ENCODE measurements around the gene CHIC2. TPM values are rescaled to one million over a fixed set of nuclear protein-coding genes. Genes with fewer than 3 reads are reported as not detected.
A peak's percentile ranks its signal among the peaks of the same experiment; 100 is the strongest.
"Not testable (repeated sequence)": the region's sequence is repeated elsewhere in the genome, so short reads cannot be mapped to it uniquely, and the experiment has no call there.

Gene CHIC2
- polyA plus RNA-seq (2013, experiment 1 of 2; ENCODE audit: insufficient read length) = 29.5 TPM
- 27.4 TPM for polyA plus RNA-seq (2013, experiment 2 of 2; ENCODE audit: insufficient read length)

DNA sequence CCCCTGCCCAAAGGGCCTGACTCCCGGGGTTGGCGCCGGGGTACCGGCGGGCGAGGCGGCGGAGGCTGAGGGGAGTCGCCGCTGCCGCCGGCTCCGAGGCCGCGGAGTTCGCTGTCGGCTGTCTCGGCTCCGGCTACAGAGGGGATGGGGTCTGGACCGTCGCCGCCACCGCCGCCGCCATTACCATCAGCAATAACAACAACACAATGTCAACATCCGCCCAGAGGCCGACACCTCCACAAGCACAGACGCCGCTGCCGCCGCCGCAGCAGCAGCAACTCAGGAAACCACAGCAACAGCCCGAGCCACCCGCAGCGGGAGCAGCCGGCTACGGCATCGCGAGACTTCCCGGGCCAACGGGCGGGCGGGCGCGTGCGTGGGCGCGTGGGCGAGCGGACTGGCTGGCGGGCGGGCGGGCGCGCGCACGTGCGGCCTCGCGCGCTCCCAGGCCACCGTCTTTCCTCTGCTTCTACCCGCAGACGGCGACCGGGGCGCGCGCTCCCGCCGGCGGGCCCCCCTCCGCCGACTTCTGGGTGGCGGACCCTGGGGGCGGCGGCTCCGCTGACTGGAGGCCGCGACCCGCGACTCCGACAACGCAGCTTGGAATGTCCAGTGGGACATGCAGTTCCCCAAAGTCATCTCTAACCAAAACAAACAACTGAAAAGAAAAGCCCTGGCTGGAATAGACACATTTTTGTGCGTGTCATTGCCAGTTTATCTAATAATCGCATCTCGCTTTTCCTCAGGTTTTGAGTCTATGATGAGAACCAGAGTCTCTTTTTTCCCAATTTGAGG, at the start of gene CHIC2:
Gene CHIC2 (minus strand): TSS at position 289 of the 795 bp plus-strand sequence. CDS start 305 bp downstream, outside the sequence.
- peak; percentile 96 for DNase-seq

DNA sequence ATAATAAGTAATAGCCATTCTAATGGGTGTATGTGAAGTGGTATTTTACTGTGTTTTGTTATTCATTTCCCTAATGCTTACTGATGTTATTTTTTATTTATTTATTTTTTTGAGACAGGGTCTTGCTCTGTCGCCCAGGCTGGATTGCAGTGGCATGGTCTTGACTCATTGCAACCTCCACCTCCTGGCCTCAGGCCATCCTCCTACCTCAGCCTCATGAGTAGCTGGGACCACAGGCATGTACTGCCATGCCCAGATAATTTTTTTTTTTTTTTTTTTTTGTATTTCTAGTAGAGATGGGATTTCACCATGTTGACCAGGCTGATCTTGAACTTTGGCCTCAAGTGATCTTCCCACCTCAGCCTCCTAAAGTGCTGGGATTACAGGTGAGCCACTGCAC, 48.8 kb upstream of the CHIC2 start:
- DNase-seq = not testable (repeated sequence)

DNA sequence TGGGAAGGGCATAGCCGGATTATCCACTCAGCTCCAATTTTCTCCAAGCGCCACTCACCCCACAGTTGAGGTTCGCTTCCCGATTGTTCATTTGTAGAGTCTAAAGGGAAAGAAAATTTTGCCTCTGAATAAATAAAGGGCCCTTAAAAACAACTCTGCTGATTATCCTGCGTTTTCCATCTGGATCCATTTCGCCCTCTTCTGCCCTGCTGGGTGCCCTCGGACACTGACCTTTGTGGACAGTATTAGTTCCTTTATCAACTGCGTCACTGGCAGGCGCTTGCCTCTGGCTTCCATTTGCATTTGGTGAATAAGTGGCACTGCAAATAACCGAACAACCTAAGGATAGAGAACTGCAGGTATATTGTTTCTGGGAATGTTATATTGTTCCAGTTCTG, 45.6 kb upstream of the CHIC2 start:
- no peak for DNase-seq

DNA sequence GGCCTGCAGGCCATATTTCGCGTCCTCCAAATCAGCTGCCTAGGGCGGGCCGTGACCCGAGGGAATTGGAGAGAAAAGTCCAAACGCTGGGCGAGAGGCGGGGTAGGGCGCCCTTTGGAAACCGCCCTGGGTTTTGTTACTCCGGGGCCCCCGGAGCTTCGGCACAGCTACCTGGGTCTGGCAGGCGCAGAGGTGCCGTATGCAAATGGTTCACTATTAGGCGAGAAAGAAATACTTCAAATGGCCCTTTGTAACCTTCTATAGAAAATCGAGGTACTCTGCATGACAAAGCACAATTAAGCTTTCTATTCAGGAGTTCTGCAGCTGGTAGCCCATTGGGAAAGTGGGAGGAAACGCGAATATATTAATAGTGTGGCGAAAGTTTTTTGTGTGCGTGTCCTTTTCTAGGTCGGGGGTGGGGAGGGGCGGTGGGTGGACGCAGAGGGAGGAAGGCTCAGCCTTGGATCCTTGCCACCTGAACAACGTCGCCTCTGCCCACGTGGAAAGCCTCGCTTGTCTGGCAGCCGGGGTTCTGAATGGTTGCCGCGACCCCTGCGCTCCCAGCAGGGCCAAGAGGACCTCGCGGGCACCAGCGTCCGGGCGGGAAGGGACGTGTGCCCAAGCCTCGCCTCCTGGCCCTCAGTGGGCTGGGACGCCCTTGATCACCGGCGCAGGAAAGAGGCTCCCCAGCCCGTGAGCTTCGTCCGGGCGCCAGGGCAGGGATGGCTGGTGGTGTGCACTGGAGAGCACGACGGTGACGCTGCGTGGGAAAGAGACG, 45.0 kb upstream of the CHIC2 start:
- DNase-seq = no peak

DNA sequence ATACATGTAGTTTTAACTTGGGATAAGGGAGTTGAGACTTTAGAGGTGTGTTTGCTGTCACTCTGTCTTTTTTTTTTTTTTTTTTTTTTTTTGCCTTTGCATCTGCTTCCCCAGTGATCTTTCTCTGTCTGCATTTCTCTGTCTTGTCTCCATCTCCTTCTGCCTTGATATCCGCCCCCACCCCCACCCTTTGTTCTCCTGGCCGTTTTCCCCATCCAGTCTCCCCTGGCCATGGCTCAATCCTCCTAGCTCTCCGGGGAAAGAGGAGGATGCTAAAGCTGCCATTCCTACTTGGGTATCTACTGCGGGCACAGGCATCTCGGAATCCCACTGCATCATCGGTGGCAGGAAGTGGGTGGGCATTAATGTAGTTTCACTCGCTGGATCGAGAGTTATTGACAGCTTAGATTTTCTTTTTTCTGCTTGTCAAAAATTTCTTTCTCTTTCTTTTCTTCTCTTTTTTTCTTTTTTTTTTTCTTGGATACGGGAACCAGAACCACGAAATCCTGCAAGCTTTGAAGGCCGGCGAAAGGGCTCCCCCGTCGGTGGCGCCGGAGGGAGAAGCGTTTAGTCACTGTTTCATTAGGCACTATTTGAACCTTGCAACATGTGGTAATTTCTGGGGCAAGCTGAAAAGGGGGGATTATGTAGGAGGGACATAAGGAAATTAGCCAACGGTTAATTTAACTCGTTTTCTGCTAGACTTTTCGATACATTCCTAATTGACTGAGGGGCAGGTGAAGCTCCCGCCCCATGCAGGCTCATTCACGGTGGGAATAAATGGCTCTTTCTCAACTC, 43.7 kb upstream of the CHIC2 start:
- DNase-seq = no peak

DNA sequence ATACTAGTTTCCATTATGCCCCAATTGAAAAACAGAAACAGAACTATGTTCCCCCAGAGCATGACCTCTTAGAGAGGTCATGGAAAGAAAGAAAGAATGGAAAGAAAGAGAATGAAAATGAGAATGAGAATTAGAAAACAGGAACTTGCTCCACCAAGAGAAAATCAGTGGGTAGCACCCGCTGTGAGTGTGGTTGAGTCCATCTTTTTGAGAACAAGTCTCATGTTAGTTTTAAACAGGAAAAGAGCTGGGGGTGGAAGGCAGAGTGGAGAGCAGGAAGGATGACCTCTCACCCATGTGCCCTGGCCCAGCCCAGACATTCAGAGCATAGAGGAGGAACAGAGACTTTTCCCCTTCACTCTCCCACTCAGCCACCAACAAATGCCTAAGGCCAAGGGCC, 40.5 kb upstream of the CHIC2 start:
- no peak for DNase-seq

DNA sequence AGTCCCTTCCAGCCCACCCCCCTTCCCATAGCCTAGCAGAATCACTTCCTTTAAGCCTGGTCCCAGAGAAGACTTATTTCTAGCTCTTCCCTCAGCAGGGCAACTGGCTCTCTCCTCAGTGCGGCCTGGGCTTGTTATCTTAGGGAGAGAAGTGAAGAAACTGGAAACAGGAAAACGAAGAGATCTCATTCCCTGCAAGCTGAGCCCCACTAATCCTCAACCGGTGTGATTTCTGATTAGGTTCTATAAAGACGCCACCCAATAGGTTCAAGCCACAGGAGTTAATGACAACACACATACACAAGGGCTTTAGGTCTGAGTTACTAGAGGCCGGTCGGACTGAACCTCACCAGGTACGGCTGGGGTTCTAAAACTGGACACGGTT, 38.8 kb upstream of the CHIC2 start:
- no peak for DNase-seq

DNA sequence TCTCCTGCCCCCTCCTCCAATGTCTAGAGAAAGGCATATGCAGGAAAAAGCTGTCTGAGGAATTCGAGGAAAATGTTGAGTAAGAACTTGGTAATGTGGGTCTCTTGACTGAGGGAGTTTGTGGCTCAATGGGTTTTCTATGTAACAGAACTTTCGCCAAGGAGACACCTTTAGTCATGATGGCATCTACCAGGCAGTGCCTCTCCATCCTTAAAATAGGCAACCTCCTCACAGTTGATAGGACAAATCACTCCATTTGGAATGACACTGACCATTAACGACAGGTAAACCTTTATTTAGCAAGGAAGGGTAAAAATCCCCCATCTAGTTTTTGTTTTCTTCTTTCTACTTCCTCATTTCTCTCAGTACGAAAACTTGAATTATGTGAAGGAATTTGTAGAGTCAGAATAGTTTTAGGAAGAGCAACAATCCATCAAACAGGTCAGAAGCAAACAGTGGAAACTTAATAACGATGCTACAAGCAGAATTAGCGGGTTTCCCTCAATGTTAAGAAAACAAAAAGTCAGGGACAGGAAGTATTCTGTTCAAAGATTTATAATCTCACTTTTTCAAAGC, 38.2 kb upstream of the CHIC2 start:
- no peak for DNase-seq

DNA sequence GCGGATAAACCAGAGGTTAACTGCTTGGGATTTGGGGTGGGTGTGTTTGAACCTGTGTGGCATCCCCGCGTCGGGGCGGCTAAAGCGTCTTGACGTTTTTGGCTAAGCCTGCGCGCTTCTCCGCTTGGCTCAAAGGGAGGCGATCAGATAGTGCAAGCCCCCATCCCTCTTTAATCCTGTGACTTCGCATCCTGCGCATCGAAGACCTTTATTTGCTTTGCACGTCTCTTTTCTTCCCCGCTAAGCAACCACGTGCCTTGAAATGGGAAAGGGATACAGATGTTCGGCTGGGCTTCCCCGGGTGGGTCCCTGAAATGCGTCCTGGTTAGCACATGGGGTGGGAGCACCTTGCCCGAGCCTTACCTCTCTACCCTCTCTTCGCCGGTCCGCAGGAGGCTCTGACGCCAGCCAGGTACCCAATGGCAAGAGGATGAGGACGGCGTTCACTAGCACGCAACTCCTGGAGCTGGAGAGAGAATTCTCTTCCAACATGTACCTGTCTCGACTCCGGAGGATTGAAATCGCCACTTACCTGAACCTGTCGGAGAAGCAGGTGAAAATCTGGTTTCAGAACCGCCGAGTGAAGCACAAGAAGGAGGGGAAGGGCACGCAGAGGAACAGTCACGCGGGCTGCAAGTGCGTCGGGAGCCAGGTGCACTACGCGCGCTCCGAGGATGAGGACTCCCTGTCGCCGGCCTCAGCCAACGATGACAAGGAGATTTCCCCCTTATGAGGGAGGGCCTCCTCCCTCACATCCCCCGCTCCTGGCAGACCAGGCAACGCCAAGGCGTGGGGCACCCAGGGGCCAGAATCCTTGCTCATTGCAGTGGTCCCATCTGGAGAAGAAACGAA, 37.0 kb upstream of the CHIC2 start:
- no peak for DNase-seq

DNA sequence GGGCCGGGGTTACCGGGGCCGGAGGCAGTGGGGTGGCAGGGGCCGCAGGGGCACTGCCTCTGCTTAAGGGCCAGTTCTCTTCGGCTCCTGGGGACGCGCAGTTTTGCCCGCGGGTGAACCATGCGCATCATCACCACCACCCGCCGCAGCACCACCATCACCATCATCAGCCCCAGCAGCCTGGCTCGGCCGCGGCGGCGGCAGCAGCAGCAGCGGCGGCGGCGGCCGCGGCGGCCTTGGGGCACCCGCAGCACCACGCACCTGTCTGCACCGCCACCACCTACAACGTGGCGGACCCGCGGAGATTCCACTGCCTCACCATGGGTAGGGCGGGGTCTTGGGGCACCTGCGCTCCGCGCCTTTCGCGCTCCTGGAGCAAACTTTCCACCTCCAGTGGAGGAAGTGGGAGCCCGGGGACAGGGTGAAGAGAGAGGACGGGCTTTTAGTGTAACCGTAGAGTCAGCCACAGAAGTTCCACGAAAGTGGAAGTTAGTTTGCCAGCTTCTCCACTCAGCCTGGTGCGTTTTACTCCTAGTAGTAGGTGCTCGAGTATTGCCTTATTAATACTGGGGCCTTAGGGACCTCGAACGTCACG, 36.3 kb upstream of the CHIC2 start:
- DNase-seq = no peak

DNA sequence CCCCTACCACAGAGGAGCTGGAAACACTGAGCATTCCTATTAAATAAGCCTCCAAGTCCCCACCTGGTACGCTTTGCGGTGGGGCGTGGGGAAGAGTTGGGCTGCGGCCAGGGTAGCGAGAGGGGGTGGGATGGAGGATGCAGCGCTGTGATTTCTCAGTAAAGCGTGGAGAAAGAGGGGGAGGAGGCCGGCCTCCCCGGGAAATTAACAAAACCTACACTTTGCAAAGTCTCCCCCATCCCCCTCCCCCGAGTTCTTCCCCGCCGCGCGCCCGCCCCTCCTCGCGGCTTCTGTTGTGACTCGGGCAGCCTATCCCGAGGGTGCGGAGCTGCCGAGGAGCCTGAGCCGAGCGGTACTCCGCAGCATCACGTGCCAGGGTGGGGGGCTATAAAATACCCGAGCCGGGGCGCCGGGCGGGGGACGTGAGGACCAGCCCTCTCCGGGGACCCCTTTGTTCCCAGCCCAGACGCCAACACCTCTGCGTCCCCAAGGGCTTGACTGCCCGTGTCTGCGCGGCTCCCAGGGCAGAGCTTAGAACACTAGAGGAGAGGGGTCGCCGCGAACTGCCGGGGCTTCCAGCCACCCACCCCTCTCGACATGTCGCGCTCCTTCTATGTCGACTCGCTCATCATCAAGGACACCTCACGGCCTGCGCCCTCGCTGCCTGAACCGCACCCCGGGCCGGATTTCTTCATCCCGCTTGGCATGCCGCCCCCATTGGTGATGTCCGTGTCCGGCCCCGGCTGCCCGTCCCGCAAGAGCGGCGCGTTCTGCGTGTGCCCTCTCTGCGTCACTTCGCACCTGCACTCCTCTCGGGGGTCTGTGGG, 35.6 kb upstream of the CHIC2 start, which contains the start of gene GSX2:
Gene GSX2 (plus strand): TSS at position 416 of the 827 bp plus-strand sequence. CDS start 182 bp downstream, at position 598.
- DNase-seq = peak; percentile 47

DNA sequence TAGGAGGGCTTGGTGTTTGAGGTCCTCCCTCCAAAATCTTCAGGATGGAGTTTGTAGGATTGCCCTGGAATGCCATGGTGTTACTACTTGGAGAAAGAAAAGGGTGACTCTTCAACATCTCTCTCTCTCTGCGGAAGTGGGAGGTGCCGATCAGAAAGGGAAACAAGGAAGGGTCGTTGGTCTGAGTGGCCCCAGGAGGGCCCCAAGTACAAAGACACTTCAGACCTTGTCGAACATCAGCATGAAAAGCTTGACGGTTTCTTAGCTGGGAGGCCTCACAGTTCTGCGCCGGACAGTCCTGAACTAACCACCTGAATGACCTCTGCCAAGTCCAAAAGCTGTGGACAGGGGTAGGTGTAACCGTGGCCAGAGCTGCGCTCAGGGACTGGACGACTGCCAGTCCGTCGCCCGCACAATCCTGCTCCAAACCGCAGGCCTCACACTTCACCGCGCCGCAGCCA, 34.9 kb upstream of the CHIC2 start:
- no peak for DNase-seq

DNA sequence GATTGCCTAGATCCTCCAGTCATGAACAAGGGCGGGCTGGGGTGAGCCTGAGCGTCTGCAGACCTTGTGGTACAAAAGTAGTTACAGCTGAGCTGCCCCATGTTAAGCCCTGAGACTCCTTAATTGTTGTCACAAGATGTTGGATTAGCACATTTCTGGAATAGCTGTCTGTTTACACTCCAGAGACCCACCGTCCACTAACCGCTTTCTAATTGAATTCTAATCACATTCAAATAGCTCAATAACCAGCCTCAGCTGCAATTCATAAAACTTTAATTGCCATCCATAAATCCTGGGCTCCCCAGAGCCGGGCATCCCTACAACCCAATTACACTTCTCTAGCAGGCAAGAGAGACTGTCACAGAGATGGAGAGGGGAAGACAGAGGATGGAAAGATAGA, 34.0 kb upstream of the CHIC2 start:
- peak; percentile 34 for DNase-seq

DNA sequence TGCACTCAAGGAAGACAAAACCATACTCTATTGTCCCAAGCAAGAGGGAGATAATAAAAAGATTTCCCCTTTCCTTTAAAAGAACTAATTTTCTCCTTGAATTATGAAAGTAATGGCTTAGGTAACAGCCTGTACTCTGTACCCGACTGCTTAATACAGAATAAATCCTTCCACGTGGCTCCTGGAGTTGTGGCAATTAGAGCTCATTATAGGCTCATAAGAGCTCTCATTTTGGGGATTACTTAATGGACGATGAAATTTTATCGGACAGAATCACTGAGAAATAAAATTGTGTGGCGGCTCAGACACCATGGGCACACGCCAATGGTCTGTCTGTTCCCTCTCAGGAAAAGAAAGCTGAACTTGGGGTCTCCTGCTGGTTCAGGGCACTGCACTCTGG, 32.7 kb upstream of the CHIC2 start:
- DNase-seq = no peak

DNA sequence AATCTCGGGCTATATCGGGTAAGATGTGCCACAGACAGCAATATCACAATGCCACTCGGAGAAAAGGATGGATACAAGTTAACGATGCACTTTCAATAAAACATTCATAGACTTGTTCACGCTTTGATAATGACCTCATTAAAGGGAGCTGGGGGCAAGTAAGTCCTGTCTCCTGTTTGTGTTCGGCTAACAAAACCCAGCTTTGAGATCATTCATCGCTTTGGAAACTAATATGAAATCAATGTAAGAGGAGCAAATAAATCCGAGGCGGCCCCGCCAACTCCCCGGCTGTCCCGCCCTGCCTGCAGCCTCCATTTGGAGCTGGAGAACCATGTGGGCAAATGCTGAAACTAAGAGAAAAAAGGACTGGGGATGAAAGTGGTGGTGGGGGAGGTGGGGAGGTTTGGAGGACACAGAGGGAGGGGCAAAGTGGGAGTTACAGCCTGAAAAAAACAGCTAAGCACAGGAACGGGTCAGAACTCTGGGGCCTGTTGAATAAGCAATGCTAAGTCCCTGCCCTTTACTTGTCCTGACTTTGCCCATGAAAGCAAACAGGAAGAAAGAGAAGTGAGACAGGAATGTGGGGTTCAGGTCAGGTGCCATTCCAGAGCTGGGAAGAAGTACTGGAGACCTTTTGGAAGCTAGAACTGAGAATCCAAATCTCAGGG, 32.0 kb upstream of the CHIC2 start:
- DNase-seq = no peak

DNA sequence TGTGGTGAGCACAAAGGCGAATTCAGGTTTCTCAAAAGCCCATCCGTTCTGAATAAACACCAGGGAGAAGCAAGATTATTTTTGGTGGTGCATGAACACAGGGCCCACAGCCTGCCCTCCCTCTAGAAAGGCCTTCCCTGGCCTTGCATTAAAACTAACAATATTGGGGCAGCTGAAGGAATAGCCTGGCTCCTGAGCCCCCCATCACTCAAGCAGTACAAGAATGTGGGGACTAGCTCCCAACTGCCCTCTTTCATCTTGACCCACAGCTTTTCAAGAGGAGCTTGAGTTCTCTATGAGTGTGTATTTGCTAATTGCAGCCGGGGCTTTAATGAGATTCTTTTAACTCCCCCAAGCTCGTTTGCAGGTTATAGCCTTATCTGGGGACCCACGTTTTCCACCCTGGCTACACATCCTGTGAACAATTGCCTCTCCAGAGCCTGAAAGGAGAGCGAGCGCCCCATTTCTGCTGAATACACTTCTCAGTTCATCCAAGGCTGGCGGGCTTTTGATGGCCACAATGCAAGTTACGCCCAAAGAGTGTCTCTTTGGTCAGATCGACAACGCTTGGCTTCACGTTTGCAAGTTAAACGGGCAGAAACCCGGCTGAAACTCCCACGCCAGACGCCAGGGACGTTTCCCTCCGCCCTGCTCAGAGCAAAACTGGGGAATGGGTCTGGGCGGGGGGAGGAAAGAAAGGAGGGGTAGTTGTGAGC, 30.9 kb upstream of the CHIC2 start:
- no peak for DNase-seq

DNA sequence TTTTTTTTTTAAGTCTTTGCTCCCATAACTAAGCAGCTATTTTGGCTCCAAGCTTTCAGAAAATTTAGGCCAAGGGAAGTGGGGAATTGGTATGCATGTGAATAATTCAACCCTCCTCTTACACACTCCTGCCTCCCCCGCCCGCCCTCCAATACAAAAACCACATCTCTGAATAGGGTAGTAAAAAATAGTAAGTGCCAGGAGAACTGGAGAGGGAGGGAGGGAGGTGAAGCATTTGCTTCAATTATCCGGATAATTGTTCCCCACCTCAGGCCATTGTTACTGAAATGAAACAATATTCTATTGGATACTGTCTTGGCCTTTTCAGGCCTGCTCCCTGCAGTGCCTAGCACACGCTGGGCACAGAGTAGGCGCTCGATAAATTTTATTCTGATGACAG, 30.0 kb upstream of the CHIC2 start:
- DNase-seq = peak; percentile 34

DNA sequence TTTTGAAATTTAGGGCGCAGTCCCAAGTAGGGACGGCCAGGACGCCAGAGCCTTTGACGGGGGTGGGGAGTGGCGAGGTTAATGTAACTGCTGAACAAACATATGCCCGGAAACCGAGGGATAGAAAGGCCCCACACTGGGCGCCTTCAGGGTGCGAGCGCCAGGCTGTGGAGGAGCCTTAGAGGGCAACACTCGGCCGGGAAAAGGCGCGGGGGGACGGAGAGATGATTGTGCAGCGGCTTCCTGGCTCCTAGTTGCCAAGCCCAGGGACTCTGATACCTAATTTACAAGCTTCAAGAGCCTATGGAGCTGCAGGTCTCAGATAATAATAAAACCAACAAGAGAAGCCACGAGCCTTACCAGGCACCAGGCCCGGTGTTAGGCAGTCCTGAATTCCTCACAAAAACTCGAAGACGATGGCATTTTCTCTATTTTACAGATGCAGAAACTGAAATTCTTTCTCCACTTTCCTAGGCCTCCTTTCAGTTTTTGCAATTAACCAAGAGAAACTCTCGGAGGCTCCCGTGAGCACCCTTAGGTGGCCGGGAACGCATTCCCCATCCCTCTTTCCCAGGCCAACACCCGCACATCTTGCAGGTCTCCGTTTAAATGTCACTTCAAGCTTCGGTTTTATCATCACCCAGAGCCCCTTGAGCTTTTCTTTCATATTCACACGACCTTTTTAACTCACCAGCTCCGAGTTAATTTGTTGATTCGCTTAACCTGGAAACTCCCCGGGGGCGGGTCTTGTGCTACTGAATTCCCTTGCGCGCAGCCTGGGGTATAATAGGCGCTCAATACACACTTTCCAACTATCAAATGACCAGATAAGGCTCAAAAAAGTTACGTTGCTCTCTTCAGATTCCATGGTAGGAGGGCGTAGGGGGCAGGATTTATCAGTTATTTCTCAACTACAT, 29.2 kb upstream of the CHIC2 start:
- no peak for DNase-seq
